ENCODE results near the gene CCDC149. TPM values are rescaled to one million over a fixed set of nuclear protein-coding genes. Genes with fewer than 3 reads are reported as not detected.

CCDC149 gene
- total and polyA plus RNA-seq, 4 donors: 1.4 to 11.2 (median 3.4) TPM

GRCh38 chr4:24924309-24924781 is 11.5 kb upstream of the CCDC149 start:
- TF ChIP-seq JUND (IDR thresholded peaks at IDR 0.05): no peak
- no peak for TF ChIP-seq RXRA (IDR thresholded peaks at IDR 0.05)
- no peak for TF ChIP-seq EGR1 (IDR thresholded peaks at IDR 0.05; ENCODE audit: low read depth in 2 of 2)
- TF ChIP-seq FOXA2 (IDR thresholded peaks at IDR 0.05): no peak
- TF ChIP-seq FOXA1 (IDR thresholded peaks at IDR 0.05): no peak
- TF ChIP-seq ZBTB33 (IDR thresholded peaks at IDR 0.05): no peak
- no peak for TF ChIP-seq ATF3 (IDR thresholded peaks at IDR 0.05)
- no peak for TF ChIP-seq HNF4G (IDR thresholded peaks at IDR 0.05)
- no peak for TF ChIP-seq RAD21 (IDR thresholded peaks at IDR 0.05)
- TF ChIP-seq YY1 (IDR thresholded peaks at IDR 0.05): no peak
- no peak for TF ChIP-seq NR2F2 (IDR thresholded peaks at IDR 0.05)
- TF ChIP-seq CTCF (IDR thresholded peaks at IDR 0.05; ENCODE audit: low read depth, low read length, missing input control): no peak
- no peak for TF ChIP-seq TAF1 (conservative IDR thresholded peaks at IDR 0.05)
- TF ChIP-seq HNF4A (conservative IDR thresholded peaks at IDR 0.05): no peak
- no peaks in the 10 kb centered on the region for H3K4me1 ChIP-seq (ENCODE audit: control insufficient read depth in 4 of 4, insufficient read depth in 4 of 4, low read length in 3 of 4)
- no peak for DNase-seq (ENCODE audit: low spot score)

GRCh38 chr4:24923550-24923949 is 10.7 kb upstream of the CCDC149 start:
- Histone ChIP-seq H3K27me3 (ENCODE audit: control insufficient read depth in 4 of 4, insufficient read depth in 4 of 4, low read length in 3 of 4) (peaks cover 0 to 3% (median 0%) of the 10 kb centered on the region in 4 donors), H3K36me3 (ENCODE audit: control insufficient read depth in 4 of 4, insufficient read depth in 3 of 4, low read depth in 1 of 4, low read length in 3 of 4) (no peaks in the 10 kb centered on the region), H3K9ac (ENCODE audit: low read depth in 1 of 2, low read length in 2 of 2) (no peak overlapping the region), H3K9me3 (ENCODE audit: control insufficient read depth in 4 of 4, low read length in 3 of 4) (peaks cover 0 to 8% (median 1%) of the 10 kb centered on the region in 4 donors), H3K4me3 (ENCODE audit: low read depth in 1 of 3, low read length in 3 of 3) (no peak overlapping the region), H3K27ac (ENCODE audit: low read depth in 1 of 2, low read length in 2 of 2) (no peak overlapping the region), H3K4me1 (ENCODE audit: control insufficient read depth in 4 of 4, insufficient read depth in 4 of 4, low read length in 3 of 4) (no peaks in the 10 kb centered on the region)
- WGBS: 83% methylated on average over 1 of the region's 1 CpG
- DNase-seq (ENCODE audit: low spot score): no peak
- no peak for TF ChIP-seq CTCF (IDR thresholded peaks at IDR 0.05; ENCODE audit: low read depth, low read length, missing input control)
- TF ChIP-seq FOXA2 (IDR thresholded peaks at IDR 0.05): no peak
- TF ChIP-seq FOXA1 (IDR thresholded peaks at IDR 0.05): no peak
- no peak for TF ChIP-seq EGR1 (IDR thresholded peaks at IDR 0.05; ENCODE audit: low read depth in 2 of 2)
- TF ChIP-seq JUND (IDR thresholded peaks at IDR 0.05): no peak
- TF ChIP-seq ATF3 (IDR thresholded peaks at IDR 0.05): no peak
- TF ChIP-seq MAX (IDR thresholded peaks at IDR 0.05): no peak
- no peak for TF ChIP-seq SP1 (IDR thresholded peaks at IDR 0.05)
- no peak for TF ChIP-seq TAF1 (conservative IDR thresholded peaks at IDR 0.05)
- no peak for TF ChIP-seq GABPA (IDR thresholded peaks at IDR 0.05 in 1 of 2, conservative IDR thresholded peaks at IDR 0.05 in 1 of 2)
- no peak for TF ChIP-seq HNF4A (conservative IDR thresholded peaks at IDR 0.05)
- TF ChIP-seq REST (IDR thresholded peaks at IDR 0.05): no peak
- TF ChIP-seq HNF4G (IDR thresholded peaks at IDR 0.05): no peak
- no peak for TF ChIP-seq YY1 (IDR thresholded peaks at IDR 0.05)
- no peak for TF ChIP-seq NR2F2 (IDR thresholded peaks at IDR 0.05)
- TF ChIP-seq RXRA (IDR thresholded peaks at IDR 0.05): no peak
- no peak for TF ChIP-seq ZBTB33 (IDR thresholded peaks at IDR 0.05)
- TF ChIP-seq RAD21 (IDR thresholded peaks at IDR 0.05): no peak

More at GRCh38 chr4:24924309-24924781, 11.5 kb upstream of the CCDC149 start:
- Histone ChIP-seq H3K27me3 (ENCODE audit: control insufficient read depth in 4 of 4, insufficient read depth in 4 of 4, low read length in 3 of 4) (peaks cover 0 to 3% (median 0%) of the 10 kb centered on the region in 4 donors), H3K4me3 (ENCODE audit: low read depth in 1 of 3, low read length in 3 of 3) (no peak overlapping the region), H3K9me3 (ENCODE audit: control insufficient read depth in 4 of 4, low read length in 3 of 4) (peaks cover 0 to 8% (median 1%) of the 10 kb centered on the region in 4 donors), H3K36me3 (ENCODE audit: control insufficient read depth in 4 of 4, insufficient read depth in 3 of 4, low read depth in 1 of 4, low read length in 3 of 4) (no peaks in the 10 kb centered on the region), H3K9ac (ENCODE audit: low read depth in 1 of 2, low read length in 2 of 2) (no peak overlapping the region), H3K27ac (ENCODE audit: low read depth in 1 of 2, low read length in 2 of 2) (no peak overlapping the region)
- WGBS: 83% methylated on average over 3 of the region's 3 CpGs

Measured in liver (tissue), 9 donors.